HUDEP-2 (cell line): ENCODE measurements around the gene LRRC8B.
A peak's percentile ranks its signal among the peaks of the same experiment; 100 is the strongest.

ENCODE experiments used
- DNase-seq, 76 experiments: peaks; one replicate each; lab custom pipeline; 2025; ENCODE audit not compliant: unreplicated experiment in 76 of 76; lab: John Stamatoyannopoulos, UW

The LRRC8B gene

DNA sequence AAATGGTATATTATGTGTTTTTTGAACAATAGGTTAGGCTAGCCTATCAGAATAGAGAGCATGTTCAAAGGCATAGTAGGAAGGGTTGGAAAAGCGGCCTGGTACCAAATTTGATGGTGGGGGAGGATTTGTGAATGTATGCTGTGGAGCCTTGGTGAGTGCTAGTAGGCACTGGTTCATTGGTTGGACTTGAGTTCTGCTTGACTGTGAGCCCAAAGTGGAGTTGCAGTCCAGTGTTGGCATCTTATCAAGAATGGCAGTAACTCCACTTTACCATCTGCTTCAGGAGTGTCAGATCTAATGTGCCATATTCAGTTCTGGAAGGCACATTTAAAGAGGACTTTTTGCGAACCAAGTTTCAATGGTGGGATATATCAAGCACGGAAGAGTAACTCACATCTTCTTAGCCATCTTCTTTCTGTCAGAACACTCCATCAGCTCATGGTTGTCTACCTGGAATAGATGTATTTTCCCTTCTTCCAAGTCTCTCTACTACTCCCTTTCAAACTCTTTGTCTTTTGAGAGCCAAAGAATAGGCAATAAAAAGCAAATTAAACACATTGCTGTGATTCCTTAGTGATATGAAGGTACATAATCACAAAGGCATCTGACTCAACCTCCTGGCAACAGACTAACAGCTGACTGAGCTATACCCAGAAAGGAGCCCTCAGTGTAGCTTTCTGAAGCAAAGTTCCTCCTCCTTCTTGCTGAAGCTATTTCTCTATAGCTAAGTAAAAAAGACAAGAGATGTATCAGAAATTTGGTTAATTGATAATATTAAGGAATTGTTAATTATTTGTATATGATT lies 21.7 kb downstream of the LRRC8B start:
- peak in 38 of 76 experiments; percentile 1 to 59 (median 25) for DNase-seq

DNA sequence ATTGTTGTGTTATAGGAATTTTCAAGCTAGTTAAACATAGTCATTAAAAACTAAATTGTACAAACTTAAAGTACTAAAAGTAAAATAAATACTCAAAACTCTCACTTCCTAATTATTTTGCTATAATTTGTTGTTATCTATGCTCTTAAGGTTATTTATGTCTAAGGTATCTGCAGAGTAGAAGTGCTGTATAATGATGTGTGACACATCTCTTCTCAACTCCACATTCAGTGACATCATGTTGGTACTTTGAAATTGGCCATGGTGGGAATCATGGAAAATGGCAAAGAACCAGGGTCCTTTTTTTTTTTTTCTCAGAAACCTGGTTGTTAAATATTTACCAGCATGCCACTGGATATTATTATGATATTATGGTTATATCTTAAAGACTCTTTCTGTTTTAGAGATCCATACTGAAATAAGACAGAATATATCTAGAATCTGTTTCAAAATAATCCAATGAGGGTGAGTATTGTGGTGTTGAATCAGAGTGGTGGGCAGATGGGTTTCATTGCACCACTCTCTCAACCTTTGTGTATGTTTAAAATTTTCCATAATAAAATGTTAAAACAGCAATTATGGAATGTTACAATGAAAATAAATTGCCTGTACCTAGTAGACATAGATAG lies 22.4 kb downstream of the LRRC8B start:
- no peak for DNase-seq

DNA sequence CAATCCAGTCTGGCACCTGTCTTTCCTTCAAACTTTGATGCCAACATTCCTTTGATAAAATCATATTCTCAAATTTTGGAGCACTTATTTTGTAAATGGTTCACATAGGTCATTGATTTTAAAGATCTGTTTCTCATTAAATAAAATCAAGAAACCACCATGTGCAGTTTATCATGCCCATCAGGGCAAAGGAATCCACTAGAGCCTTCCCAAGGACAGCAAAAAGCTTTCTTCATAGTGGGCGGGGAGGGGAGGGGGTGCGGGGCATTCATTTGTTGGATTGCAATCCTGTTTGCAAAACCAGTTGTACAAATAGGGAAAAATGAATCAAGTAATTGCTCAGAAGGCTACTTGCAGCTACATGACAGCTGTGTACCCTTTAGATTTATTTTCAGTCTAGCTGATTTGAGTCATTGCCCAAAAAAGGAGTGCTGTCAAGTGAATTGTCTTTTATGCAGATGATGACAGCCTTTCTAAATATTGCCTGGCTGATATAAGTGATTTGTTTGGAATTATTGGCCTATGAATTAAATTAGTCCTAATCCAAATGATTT lies 23.0 kb downstream of the LRRC8B start:
- DNase-seq: peak in 1 of 76 experiments; percentile 5

DNA sequence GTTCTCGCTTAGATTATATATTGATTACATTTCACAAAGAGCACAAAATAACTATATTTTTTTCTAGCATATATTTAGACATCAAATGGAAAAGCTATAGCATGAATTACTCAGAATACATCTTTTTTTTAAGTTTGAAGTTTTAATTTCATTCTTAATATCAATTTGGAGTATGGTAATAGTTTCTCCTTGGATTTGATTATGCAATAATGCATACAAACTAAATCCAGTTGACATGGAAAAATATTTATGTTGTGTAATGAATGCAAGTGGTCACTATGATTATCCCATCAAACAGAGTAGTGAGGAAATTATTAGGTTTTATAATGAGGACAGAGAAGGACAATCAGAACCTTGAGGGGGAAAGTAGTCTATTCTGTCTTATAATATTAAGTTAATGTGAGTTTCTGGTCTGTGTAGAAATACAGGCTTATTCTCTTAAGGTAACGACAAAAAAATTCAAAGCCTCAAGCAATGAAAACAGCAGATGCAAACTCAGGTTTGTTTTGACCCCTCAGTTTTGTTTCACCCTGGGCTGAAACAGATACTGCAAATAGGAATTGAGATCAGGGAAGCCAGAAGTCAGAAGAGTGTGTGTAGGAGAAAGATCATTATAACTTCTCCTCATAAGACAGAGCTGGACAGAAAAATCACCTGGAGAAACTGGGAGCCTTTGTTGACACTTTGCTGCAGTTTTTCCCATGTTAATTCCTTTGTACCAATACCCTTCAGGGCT lies 23.7 kb downstream of the LRRC8B start:
- DNase-seq: no peak

DNA sequence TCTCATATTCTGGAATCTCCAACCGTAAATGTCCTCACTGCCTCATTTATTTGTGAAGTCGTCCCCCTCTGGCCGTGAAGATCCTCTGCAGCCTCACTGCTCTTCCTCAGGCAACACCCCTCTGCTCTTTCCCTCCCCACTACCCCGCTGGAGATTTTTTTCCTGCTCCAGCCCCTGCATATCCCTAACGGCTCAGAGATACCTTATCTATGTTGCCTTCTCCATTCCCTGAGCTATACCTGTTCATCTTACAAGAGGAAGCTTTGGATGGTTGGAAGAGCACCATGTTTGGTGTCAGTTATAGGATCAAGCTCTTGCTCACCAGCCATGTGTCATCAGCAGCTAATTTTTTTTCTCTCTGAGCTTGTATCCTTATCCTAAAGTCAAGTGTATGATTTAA lies 26.4 kb downstream of the LRRC8B start:
- no peak for DNase-seq

DNA sequence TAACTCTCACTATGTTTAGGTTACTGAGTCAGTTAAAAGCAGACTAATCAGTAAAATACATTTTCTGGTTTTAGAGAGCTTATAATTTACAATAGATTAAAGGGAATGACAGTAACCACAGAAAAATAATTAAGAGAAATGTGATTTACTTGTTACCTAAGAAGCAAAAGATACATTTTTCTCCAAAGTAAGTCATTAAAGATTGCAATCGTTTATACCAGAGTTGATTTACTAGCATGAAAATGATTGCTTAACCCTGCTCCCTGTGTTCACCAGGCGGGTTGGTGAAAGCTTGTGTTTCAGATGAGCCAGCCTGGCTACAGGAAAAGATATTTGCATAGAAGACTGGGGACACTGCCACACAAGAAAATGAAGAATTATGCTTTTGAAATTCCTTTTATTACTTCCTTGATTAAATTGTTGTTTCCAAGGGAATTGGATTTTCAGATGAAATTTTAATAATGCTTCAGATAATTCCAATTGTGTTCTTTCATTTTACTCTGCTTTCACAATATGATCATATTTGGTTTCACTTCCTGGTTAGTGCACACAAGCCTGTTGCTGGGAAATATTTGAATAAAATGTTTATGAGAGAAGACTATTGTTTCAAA lies 27.9 kb downstream of the LRRC8B start:
- no peak for DNase-seq

DNA sequence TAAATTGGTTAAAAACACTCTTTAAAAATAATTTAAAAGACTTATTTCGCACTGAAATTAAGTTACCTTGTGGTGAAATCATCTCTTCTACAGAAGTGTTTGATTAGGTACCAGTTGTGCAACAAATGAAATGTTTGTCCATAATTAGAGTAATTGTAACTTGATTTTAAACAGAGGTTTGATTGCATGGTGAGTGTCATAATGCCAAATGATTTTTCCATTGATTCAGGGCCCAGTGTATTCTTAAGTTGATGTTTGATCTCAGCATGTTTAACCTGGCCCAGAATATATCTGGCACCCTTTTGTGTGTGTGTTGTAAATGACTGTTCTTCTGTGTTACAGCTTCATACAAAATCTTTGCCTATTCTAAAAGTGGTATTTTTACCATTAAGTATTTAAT lies 28.5 kb downstream of the LRRC8B start:
- no peak for DNase-seq

DNA sequence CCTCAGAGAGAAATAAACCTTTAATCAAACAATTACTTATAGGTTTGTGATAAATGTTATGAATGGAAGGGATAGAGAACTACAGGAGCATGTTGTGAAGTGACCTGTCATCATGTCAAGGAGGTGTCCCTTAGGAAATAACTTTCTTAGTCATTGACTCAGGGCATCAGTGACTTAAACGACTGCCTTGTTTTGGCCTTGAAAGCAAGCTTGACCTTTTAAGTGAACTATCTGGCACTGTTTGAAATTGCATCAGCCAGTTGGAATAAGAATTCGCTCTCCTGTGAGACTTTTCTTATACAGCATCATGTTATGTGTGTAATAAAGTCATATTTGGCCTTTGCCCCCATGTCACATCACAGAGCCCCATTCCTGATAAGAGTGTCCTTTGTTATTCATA lies 30.9 kb downstream of the LRRC8B start:
- DNase-seq: no peak

DNA sequence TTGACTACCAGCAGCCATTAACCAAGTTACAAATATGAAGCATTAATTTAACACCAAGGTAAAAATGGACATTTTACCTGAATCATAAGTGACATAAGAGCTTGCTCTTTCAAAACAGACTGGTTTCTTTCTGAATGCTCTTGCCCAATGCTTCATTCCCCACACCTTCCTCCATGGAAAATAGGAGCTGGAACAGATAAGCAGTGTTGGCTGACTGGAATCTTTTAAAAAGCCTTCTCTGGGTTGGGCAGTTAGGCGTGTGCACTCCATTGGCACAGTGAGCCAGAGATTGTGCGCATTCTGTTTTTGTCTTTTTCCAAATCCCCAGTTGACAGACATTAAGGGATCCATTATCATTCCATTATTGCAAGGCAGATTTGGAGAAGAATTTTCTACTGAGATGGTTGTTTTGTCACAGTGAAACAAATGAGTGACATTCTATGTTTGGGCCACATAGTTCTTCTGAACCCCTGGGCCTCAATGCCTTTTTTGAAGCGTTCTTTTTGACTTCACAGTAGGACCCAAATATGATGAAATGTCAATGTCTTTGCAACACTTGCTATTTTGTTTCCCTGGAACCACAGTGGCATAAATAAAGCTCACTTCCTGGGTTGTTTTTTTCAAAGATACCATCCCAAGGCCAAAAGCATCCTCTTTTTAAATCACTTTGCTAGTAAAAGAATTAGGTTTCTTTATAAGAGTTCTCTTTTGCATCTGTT lies 32.3 kb downstream of the LRRC8B start:
- no peak for DNase-seq

DNA sequence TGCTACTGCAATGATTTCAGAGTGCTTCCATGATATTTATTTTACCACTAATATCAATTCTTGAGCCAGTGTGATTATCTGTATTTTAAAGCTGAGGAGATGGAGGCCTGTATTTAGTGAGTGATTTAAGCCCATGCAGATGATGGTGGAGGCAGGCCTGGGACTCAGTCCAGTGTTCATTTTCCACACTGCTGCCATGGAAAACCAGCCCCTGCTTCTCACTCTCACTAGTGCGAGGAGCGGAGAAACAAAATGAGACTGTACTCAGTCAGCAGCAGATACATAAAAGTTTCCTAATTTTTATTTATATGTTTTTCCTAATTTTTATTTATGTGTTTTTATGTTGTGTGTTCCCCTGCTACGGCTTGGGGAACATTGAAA lies 32.8 kb downstream of the LRRC8B start:
- DNase-seq: no peak

DNA sequence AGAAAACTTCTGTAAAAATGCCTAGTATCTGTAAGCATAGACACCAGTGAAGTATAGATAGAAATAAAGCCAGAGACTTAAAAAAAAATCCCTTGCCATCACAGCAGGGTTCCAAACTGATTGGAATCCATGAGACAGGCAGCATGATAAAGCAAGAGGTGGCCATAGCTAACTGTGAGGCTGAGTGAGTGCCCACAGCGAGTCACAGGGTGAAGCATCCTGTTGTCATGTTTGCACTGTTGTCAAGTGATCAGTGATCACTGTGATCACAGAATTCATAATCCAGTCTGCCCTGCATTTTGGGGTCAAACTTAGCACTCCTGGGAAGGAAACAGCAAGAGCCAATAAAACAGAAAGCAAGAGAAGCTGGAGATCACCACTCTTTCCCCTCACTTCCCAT lies 33.3 kb downstream of the LRRC8B start:
- no peak for DNase-seq

DNA sequence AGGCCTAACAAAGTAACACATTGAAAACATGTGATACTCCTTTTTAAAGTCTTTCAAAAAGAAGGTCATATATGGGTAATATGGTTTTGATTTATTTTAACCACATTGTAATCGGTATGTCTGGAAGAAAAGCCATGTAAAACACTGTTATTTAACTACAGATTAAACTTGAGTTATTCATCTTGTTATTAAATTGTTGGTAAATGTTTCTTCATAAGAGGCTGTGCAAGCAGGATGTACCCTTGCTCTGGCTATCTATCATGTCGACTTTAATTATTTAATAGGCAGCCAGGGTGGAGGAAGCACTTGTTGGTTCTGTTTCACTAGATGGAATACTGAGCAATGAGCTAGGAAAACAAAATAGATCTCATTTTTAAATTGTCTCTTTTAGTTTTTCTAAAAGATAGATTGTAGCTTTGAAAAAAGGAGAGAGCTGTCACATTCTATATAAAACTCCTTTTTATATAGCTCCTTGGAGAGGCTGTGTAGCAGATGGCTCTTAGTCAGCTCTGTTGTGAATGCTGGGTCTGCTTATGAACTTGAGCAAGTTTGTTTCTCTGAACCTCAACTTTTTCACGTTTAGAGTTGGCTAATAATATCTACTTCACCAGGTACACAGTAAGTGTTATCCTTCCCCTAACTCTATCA lies 39.5 kb downstream of the LRRC8B start:
- no peak for DNase-seq

DNA sequence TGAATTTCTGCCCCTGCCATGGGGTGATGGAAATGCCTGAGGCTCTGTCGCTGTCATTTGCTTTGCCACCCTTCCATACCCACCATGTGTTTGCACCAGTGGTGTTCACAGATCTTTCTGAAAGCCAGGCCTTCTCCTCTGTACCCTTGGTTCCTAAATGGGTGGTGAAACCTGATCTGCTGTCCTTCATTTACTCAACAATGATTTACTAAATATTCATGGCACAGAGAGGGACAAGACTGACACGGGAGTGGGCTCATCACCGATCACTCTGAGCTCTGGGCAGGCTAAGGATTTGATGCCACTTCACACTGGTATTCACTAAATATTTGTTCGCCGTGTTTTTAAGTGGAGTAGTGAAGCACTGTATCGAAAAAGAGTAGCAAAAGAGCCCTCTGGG lies 40.9 kb downstream of the LRRC8B start:
- DNase-seq: no peak

DNA sequence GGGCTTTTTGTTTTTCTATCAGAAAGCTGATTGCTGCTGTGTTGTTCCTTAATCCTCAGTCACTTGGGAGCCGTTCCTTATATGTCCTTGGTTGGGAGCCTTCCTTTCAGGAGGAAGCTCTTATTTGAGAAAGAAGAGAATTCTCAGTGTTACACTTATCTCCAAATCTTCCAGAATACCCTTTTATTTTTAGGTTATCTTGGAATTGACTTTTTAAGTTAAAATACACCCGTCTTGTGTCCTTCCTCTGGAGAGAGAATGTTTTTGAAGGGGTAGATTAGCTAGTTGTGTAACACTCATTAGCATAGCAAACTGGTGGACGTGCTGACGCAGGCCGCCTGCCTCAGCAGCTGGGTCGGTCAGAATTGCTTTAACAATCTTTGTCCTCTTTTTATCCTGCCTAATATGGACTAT lies 42.1 kb downstream of the LRRC8B start:
- DNase-seq: no peak

DNA sequence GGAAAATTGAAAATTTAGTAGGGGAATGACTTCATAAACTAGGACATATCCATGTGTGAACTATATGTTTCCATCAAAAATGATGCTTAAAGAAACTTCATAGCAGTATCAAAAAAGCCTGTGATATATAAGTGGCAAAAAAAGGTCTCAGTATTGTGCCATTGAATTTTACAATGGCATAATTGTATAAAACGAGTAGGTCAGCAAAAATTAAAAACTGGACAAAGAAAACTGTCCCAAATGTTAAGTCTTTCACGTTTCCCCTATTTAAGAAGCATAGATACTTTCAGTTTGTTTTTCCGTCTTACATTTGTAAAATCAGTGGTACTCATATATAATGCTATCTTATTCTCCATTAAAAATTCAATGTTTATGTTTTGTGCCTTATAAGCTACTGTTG lies 43.2 kb downstream of the LRRC8B start:
- no peak for DNase-seq

DNA sequence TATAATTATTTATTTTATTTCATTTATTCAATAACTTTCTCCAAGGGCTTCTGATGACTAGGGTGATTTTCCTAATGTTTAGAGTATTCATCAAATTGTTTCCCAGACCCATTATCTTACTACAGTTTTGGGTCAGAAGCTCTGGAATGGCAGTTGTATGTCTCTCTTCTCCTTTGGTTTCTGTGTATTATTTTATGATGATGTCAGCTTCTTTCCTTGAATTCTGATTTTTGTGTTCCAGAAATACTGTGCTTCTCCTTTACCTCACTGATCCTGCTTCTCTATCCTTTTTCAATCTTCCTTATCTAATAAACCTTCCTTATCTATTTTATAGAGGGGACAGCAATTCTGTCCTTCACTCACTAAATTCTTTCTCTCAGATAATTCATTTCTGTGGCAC lies 48.8 kb downstream of the LRRC8B start:
- DNase-seq: no peak

DNA sequence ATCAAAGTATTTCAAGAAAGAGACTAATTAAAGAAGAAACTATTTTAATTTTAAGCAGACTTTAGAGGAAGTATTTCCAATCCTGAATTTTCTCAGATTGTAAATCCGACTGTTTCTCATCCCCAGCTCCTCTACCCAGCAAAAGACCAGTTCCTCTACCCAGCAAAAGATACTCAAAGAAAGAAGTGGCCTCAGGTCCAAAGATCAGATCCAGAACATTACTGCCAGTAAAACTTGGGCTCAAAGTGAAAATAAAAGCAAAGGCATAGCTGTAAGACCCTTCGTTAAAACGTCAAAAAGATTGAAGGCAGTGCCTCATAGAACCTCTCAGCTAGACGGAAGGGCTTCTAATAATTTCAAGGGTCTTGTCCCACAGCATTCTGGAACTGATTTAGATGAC lies 50.0 kb downstream of the LRRC8B start:
- DNase-seq: no peak

DNA sequence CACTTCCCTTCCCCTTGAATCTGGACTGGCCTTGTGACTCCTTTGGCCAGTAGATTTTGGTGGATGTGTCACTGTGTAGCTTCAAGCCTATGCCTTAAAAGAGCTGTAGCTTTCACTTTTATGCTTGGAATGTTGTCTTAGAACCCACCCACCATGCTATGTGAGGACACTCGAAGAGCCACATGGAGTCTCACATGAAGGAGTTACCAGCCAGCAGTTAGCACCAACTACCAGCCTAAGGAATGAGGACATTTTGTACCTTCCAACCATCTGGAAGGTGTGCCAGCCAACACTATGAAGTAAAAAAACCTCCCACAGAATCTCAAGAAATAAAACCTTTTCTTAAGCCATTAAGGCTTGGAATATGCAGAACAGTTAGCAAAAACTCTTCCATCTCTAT lies 50.6 kb downstream of the LRRC8B start:
- no peak for DNase-seq

DNA sequence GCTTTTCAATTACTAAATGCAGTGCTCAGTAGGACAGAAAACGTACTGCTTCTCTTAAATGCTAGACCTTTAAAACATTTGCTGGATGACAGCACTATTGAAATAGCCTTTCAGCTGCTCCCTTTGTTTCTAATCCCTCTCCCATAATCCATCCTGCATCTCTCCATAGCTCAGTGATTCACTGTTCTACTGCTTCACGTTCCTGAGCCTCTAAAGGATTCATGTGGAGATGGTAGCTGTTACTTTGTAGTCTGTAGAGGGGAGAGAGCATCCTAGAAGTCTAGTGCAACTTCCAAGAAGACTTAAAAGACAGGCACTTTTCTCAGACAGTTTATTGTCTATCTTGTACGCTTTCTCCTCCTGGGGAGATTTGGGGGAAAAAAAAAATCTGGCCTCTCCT lies 51.4 kb downstream of the LRRC8B start:
- DNase-seq: no peak

DNA sequence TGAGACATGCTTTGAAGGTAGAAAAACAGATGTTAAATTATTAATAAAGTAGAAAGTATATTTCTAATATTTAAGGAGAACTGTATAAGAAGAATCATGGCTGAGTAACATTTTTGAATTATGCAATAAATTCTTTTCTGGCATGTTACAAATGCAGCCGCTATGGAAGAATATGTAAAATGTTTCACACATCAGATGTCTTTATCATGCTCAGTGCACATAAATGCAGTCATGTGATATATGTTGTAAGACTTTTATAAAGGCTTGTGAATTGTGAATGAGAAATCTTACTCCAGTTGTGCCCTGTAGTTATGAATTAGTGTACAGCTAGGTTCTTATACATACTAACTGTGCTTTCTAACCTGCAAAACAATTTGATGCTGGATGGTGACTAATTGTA lies 53.5 kb downstream of the LRRC8B start:
- DNase-seq: no peak
